MCF 10A (cell line): ENCODE results near the gene AVPR2. TPM values are rescaled to one million over a fixed set of nuclear protein-coding genes. Genes with fewer than 3 reads are reported as not detected.

Experiments used
- BruUV-seq: library from RNA; stranded (reverse); fragments of 400-500 nt; replicated peaks from 2 replicates; lab custom pipeline; 2021; lab: Mats Ljungman, UMichigan
- CTCF ChIA-PET: fragments of 300-600 bp; sonication (Branson Sonifier 250); formaldehyde crosslinking; extraction: SDS; loops from one replicate; lab custom pipeline; 2021; ENCODE audit warnings: antibody characterized with exemption, inconsistent platforms; lab: Yijun Ruan, JAX
- POLR2A ChIA-PET: fragments of 300-600, 350-650 bp; sonication (Branson Sonifier 250); formaldehyde crosslinking; extraction: SDS; loops from one replicate; lab custom pipeline; 2020; ENCODE audit warnings: antibody characterized with exemption, inconsistent platforms; lab: Yijun Ruan, JAX
- DNase-seq: peaks from one replicate; pipeline ENCODE4 v3.0.0-alpha.2; 2018; ENCODE audit not compliant: unreplicated experiment
- H3K27ac Mint-ChIP-seq: one replicate; pipeline ENCODE4 v1.8.0; 2022; ENCODE audit warnings: mild to moderate bottlenecking, low read depth, mixed read lengths; ENCODE audit not compliant: unreplicated experiment
- H3K27me3 Mint-ChIP-seq: one replicate; pipeline ENCODE4 v1.8.0; 2022; ENCODE audit warnings: mixed read lengths; ENCODE audit not compliant: insufficient read depth, unreplicated experiment
- H3K36me3 Mint-ChIP-seq: one replicate; pipeline ENCODE4 v1.8.0; 2022; ENCODE audit warnings: mild to moderate bottlenecking, moderate library complexity, mixed read lengths; ENCODE audit not compliant: insufficient read depth, unreplicated experiment
- H3K4me1 Mint-ChIP-seq: one replicate; pipeline ENCODE4 v1.8.0; 2022; ENCODE audit warnings: mixed read lengths; ENCODE audit not compliant: insufficient read depth, unreplicated experiment
- H3K4me3 Mint-ChIP-seq: one replicate; pipeline ENCODE4 v1.8.0; 2022; ENCODE audit warnings: mild to moderate bottlenecking, moderate library complexity, mixed read lengths; ENCODE audit not compliant: unreplicated experiment
- H3K9me3 Mint-ChIP-seq: one replicate; pipeline ENCODE4 v1.8.0; 2022; ENCODE audit warnings: mixed read lengths; ENCODE audit not compliant: unreplicated experiment
- CTCF ChIP-seq: fragments of 200-600 bp; IDR thresholded peaks from one replicate; pipeline ENCODE4 v1.8.0; 2022; ENCODE audit warnings: antibody characterized with exemption, mild to moderate bottlenecking; ENCODE audit not compliant: unreplicated experiment
- intact Hi-C: fragments of 100-400 bp; cut with micrococcal nuclease; formaldehyde crosslinking; loops from 2 replicates; pipeline ENCODE4 v1.14.1; 2022
- total RNA-seq: library from RNA; stranded (reverse); gene quantifications from 2 replicates; pipeline ENCODE4 v1.2.3, GENCODE V29; 2022

Gene AVPR2
- total RNA-seq, 1 experiment from 2014 or later = not detected

GRCh38 chrX:153950127-153950526 is 45.7 kb downstream of the AVPR2 start:
- DNase-seq = no peak
- Mint-ChIP-seq H3K4me1 (no peaks in the 10 kb centered on the region), H3K27me3 (no peaks in the 10 kb centered on the region), H3K36me3 (peaks cover 71% of the 10 kb centered on the region), H3K4me3 (no peak overlapping the region), H3K9me3 (no peaks in the 10 kb centered on the region), H3K27ac (no peak overlapping the region)
- POLR2A ChIA-PET = interaction anchor here (1.1 kb wide), 1 partner anchor 22 kb away, joined by 3 read pairs; no protein-coding TSS in a partner anchor
- no peak for TF ChIP-seq CTCF
- CTCF ChIA-PET = interaction anchor here (0.6 to 5.6 kb wide), 5 partner anchors 12 to 396 kb away, joined by 3 to 51 read pairs (median 3); partner anchors contain the start of gene PLXNB3
- no TSS peak for BruUV-seq
- intact Hi-C loops = no loop called here

- TSS peak; percentile 7 for BruUV-seq
- H3K9me3 Mint-ChIP-seq = no peaks in the 10 kb centered on the region
- peaks cover 87% of the 10 kb centered on the region for H3K36me3 Mint-ChIP-seq
- no peaks in the 10 kb centered on the region for H3K27me3 Mint-ChIP-seq
- no peak overlapping the region for H3K27ac Mint-ChIP-seq
- no peak for DNase-seq
- CTCF ChIA-PET = interaction anchor here (0.6 to 5.6 kb wide), 13 partner anchors 10 to 995 kb away, joined by 3 to 51 read pairs (median 5); partner anchors contain the start of genes ARHGAP4 and PLXNB3
- no peaks in the 10 kb centered on the region for H3K4me1 Mint-ChIP-seq
- POLR2A ChIA-PET = interaction anchor here (0.8 kb wide), 1 partner anchor 21 kb away, joined by 3 read pairs; the partner anchor contains the start of gene TMEM187
- TF ChIP-seq CTCF = no peak
- no peak overlapping the region for H3K4me3 Mint-ChIP-seq
- intact Hi-C loops = no loop called here
These were observed 47.4 kb downstream of the AVPR2 start for GRCh38 chrX:153951683-153952372.

- no TSS peak for BruUV-seq
- DNase-seq = no peak
These were observed 48.0 kb downstream of the AVPR2 start for GRCh38 chrX:153952373-153953026.

More at GRCh38 chrX:153952373-153953026, 48.0 kb downstream of the AVPR2 start:
- CTCF ChIA-PET = interaction anchor here (0.6 to 4.2 kb wide), 15 partner anchors 12 to 995 kb away, joined by 3 to 50 read pairs (median 4); partner anchors contain the start of gene ARHGAP4
- Mint-ChIP-seq H3K4me3 (no peak overlapping the region), H3K27me3 (no peaks in the 10 kb centered on the region), H3K27ac (no peak overlapping the region), H3K4me1 (no peaks in the 10 kb centered on the region), H3K36me3 (peaks cover 90% of the 10 kb centered on the region), H3K9me3 (no peaks in the 10 kb centered on the region)
- POLR2A ChIA-PET = no interaction called here
- intact Hi-C loops = loop anchor here (1.0 kb wide), 1 partner anchor 188 kb away; the partner anchor contains the start of gene PLXNB3
- TF ChIP-seq CTCF = no peak
